Activated CD4-positive, CD25-positive, alpha-beta regulatory T cell treated with anti-CD3 and anti-CD28 coated beads, Interleukin-2, amount 50 U/mL, for 24 hours (primary cell): Measurements from ENCODE around the gene RAB1B.

ENCODE experiments used
- ATAC-seq, 2 donors: fragments of 150-1000 bp; cut with Tn5 transposase; one replicate each; pipeline ENCODE4 v1.10.0; 2021; ENCODE audit warnings: mild to moderate bottlenecking in 1 of 2, moderate library complexity in 1 of 2

Gene RAB1B

DNA sequence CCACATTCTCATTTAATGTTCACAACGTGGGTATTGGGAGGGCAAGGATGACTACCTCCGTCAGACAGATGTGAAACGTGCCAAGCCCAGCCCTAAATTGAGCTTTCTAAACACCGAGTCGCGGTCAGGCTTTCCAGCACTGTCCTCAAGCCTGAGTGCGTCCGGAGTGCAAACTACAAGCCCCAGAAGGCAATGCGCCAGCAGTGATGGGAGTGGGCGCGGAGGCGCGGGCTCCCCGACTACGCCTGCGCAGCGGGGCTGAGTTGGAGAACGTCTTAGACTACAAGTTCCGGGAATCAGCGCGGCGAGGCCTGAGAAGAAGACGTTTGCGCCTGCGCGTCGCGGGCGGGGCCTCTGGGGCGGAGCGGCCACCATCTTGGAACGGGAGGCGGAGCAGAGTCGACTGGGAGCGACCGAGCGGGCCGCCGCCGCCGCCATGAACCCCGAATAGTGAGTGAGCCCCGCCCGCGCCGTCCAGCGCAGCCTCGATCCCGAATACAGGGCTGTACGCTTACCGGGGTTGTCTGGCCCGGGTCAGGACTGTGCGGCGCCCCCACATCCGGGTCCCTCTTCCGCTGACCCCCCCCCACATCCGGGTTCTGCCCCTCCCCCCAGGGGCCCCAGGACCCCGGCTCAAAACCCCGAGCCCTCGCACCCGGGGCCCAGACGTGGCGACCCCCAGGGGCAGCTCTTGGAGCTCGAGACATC, at the start of gene RAB1B:
Gene RAB1B (plus strand): TSS at position 396 of the 708 bp plus-strand sequence. CDS start 41 bp downstream, at position 437.
- peak; percentile 89 to 91 for ATAC-seq

DNA sequence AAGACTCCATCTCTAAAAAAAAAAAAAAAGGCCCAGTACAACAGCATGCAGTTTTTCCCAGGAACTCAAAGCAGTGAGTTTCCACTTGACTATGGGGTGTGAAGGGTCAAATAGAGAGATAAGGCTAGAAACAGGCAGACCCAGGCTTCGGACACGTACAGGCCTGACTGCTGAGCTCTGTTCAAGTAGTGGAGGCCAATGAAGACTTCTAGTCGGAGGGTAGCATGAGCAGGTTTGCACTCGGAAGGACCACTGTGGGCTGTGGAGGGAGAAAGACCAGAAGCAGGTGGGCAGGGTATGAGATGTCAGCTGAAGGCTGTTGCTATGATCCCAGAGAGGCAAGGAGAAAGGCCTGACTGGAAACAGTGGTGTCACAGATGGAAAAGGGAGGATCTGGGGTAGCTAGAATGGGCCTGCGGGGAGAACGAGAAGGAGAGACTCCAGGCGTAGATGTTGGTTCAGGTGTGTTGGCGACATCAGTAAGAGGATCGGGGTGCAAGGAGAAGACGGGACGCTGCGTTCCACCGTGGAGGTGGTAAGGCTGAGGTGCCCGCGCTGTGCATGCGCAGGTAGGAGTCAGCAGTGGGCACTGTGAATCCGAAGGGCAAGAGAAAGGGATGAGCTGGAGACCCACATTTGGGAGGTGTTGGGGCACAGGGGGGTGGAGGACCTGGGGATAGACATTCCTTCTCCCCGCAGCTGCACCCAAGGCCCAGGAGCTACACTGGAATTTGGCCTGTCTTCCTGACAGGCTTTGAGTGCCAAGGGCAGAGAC, 49.4 kb upstream of the RAB1B start:
- ATAC-seq = no peak

DNA sequence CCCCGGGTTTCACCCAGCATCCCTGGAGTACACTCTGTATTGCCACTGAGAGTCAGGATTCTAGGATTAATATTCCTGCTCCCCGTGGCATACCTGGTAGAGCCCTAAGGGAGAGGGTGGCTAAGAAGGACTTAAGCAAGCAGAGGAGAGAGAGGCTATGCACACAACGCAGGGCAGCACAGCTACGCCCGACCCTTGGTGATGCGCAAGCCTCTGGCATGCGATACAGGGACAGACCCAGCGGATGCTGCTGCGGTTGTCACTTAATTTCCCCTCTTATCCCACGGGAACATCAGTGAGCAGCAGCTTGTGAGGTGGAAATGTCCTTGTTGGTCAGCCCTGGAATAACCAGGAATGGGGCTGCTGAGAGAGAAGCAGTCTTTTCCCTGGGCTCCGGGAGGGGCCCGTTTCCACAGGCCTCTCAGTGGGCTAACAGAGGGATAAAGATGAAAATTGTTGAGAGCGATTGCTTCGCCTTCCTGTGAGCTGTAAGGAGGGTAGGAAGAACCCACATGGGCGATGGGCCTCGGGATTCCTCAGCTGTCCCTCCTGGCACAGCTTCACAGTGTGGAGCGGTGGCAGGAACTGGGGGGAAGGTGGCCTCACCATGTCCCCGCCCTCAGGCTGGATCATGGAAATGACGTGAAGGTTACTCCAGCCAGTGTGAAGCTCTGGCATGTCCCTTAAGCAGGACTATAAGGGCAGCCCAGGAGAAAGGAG, 48.4 kb upstream of the RAB1B start:
- ATAC-seq = no peak

DNA sequence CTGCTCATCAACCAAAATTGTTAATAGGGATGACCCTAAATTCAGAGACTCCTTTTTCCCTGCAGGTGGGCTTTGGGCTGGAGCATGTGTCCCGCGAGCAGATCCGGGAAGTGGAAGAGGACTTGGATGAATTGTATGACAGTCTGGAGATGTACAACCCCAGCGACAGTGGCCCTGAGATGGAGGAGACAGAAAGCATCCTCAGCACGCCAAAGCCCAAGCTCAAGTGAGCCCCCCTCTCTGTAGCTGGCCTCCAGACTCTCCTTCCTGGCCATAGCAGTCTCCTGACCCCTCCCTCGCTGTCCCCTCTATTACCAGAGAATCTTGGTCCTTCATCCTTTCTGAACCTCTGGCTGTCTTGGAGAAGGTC, 47.9 kb upstream of the RAB1B start:
- ATAC-seq = no peak

DNA sequence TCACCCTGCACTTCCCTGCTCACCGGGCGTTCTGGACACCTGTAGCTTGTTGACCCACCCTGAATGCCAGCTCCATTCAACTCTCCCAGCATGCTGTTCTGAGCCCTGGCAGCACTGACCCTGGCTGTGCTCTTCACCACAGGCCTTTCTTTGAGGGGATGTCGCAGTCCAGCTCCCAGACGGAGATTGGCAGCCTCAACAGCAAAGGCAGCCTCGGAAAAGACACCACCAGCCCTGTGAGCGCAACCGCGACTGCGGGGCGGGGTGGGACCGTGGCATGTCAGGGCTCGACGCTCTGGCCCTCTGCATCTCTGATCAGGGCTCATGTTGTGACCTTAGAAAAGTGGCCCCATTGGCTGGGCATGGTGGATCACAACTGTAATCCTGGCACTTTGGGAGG, 47.4 kb upstream of the RAB1B start:
- no peak for ATAC-seq

DNA sequence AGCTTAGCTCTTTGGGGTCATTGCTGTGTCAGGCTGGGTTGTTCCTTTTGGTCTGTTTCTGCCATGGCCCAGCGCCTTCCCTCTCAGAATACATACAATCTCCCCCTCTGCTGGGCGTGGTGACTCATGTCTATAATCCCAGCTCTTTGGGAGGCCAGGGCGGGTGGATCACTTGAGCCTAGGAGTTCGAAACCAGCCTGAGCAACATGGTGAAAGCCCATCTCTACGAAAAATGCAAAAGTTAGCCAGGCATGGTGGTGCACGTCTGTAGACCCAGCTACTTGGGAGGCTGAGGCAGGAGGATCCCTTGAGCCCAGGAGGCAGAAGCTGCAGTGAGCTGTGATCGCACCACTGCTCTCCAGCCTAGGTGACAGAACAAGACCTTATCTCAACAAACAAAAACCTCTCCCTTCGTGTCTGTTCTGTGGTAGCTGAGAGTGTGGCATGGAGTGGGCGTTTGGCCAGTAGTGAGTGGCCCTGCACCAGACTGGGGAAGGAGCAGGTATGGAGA, 46.7 kb upstream of the RAB1B start:
- peak in 1 of 2 donors; percentile 2 for ATAC-seq

DNA sequence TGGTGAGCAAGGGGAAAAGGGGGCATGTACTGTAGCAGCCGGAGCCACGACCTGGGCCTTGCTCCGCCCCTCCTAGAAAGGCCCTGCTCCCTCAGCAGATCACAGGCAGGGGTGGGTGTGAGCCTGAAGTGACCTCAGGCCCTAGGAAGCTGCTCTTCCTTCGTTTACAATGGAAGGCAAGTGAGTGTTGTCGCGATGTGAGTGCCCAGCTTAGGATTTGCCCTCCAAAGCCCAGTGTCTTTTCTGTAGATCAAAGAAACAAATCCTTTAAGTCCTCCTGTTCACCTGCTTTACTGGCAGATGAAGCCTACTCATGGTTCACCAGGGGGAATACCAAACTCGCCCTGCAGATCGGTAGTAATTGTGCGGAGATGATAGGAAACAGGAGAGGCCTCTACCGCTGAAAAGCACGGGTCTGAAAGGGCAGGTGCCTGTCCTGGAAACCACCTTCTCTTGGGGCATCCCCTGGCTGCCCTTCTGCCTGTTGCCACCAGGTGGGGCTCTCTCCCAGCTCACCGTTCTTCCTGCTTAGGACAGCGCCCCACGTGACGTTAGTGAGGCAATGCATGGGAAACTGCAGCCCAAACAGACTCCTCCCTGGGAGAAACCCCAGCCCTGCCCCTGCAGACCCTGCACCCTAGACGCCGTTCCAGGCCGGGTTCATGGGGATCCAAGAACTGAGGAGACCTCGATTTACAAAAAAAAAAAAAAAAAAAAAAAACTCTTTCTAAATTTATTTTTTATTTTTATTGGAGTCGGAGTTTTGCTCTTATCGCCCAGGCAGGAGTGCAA, 45.9 kb upstream of the RAB1B start:
- peak; percentile 97 to 98 for ATAC-seq

DNA sequence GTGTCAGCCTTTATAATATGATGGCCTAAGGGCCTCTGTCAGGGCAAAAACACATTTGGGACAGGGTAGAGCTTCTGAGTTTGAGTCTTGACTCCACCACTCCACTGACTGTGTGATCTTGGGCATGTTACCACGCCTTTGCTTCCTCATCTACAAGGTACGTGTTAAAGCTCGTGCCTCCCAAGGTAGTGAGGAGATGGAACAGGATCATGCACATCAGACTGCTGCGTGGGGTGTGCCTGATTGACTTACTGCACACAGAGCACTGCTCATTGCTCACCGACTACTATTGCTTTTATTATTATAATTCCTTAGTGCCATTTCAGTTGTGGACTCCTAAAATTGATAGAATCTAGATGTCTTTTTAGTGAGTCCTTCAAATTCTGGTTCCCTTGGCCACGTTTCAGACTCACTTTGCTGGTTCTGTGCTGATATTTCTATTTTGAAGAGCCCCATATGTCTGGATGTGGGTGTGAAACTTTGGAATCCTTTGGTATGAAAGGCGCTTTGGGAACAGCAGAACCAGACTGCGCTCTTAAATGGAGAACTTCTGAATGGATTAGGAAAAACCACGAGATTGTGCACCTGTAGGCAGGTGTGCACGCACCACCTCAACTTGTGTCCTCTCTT, 44.1 kb upstream of the RAB1B start:
- no peak for ATAC-seq

DNA sequence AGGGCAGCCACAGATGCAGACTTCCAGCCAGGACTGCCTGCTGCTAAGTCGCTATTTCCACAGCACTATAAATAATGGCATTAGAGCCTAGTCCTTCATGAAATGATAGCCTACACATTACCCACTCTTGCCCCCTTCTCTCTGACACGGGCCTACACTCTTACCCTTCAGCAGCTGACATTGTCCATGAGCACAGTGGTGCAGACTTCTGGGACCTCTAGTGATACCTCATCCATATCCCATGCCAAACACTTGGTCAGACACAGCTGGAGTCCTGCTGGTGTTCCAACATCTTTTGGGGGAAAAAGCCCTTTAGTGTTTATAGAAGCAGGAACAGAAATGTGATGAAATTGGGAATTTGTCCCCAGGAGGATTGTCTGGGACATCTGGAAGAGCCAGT, 43.4 kb upstream of the RAB1B start:
- ATAC-seq = no peak

DNA sequence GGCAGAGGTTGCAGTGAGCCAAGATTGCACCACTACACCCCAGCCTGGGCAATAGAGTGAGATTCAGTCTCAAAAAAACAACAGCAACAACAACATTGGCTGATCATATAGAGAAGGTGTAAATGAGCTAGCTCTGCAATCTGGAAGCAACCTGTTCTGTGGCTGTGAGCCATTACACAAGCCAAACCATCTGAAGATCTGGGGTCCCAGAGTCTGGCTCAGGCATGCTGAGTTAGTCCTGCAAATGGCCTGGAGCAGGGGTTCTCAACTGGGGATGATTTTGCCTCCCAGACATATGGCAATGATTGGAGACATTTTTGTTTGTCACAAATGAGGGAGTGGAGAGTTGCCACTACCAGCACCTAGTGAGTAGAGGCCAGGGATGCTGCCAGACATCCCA, 42.3 kb upstream of the RAB1B start:
- ATAC-seq = no peak

DNA sequence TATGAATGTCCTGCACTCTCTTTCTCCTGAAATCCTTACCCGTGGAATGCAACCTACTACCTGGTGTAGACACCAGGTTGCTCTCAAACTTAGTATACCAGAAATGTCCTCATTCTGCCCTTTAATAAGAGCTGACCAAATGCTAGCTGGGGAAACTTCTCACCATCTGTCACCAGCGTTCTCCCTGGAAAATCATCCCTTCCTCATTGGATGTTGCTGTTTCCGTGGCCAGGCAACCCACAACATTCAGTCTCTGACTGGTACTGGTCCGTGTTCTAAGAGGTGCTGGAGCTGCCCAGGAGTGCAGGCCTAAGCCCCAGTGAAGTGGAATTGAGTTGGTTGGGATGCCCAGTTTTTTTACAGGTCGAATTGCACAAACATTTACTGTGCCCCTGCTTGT, 40.7 kb upstream of the RAB1B start:
- no peak for ATAC-seq

DNA sequence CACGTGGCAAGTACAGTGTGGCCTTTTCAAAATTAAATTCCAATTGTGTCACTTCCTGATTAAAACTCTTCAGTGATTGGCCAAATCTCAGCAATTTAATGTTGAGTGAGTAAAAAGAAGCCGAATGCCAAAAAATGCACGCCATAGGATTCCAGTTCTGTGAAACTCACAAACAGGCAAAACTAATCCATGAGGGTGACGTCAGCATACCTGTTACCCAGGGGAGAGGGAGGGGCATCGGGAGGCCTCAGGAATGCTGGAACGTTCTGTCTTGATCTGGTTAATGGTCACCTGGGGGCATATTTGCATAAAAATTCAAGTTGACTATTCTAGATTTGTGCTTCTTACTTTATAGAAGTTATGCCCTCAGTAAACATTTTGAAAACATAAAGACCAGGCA, 39.9 kb upstream of the RAB1B start:
- ATAC-seq = no peak

DNA sequence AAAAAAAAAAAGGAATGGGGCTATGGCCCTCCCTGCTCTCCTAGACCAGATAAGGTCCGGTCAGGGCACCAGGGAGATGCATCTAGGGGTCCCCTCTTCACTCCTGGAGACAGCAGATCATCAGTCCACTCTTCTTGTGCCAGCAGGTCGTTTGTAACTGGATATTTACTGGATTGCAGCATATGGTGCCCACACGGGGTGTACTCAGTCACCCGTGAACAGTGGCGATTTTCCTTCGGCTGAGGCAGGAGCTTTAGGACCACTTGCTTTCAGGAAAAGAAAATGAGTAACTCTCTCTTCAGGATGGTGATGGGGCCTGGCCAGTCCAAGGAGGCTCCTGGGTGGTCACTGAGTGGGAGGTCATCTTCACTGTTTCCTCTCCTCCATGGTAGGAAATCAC, 38.3 kb upstream of the RAB1B start:
- no peak for ATAC-seq

DNA sequence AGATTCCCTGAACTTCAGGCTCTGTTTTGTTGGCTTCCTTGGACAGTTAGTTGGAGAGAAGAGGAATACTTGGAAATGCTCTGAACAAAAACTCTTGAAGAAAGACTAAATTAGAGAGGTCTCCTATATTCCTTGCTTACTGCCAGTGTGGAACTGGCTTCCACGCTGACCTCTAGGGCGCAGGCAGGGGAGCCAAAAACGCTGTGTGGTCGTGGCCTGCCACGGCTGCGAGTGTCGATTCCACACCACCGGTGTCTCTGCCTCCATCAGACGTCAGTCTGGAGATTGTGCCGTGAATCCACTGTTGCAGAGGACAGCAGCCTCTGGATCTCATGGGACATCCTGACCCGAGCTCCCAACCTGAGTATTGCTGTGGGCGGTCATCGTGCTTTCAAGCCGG, 37.5 kb upstream of the RAB1B start:
- no peak for ATAC-seq

DNA sequence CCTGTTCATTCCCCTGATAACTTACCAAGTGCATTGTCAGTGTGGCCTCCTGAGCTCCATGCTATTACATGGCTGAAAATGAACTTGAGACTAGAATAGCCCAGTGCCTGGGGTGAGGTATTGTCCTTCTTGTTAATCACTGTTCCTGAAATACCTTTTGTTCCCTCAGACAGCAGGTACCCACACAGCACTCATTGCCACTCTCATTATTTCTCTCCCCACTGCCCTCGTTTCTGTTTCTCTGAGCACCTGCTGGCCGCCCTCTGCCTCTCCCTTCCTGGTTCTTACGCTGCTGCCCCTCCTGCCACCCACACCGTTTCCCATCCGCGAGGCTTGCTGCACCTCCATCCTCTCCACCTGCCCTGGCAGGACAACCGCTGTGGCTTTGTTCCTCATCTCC, 36.9 kb upstream of the RAB1B start:
- no peak for ATAC-seq

DNA sequence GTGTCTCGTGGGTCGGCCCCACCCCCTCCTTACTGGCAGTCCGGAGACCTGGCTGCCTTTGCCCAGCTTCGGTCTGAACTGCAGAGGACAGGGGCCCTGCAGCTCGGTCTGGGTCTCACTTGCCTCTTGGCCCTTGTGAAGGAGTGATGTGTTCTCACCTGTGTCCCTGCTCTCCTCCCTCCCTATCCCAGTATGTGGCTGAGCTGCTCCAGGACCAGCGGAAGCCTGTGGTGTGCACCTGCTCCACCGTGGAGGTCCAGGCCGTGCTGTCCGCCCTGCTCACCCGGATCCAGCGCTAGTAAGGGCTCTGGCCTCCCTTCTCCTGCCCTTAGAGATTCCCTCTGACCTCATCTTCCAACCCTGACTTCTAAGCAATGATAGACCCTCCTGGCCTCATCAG, 35.7 kb upstream of the RAB1B start:
- ATAC-seq = no peak

DNA sequence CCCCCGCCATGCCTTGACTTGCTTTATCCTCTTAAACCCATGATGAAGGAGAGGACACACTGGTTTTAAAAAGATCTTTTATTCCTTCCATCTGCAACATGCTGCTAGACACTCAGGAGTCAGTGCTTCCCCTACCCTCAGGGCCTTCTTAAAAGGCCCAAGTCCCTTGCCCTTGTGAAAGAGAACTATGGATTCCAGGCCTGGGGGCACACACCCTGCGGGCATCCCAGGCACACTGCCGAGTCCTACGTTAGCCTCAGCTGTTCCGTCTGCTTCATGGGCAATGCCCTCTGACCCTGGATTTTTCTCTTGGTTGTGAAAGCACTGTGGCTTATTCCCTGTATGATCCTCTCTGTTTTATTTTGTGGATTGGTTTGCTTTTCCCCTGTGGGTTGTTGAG, 35.1 kb upstream of the RAB1B start:
- no peak for ATAC-seq

DNA sequence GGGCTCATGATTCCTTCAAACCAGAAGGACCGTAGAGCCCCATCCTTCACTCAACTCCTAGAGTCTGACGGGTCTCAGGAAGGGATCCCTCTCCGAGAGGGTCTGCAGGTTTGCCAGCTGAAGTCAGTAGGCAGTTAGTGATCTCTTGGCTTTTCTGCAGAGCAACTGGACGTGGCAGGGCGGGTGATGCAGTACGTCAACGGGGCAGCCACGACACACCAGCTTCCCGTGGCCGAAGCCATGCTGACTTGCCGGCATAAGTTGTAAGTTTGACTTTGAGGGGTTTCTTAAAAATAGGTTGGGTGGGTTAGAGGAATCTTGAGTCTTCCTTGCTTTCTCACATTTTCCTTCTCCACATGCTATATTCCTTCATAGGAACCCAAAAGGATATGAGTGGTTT, 33.3 kb upstream of the RAB1B start:
- ATAC-seq = no peak

DNA sequence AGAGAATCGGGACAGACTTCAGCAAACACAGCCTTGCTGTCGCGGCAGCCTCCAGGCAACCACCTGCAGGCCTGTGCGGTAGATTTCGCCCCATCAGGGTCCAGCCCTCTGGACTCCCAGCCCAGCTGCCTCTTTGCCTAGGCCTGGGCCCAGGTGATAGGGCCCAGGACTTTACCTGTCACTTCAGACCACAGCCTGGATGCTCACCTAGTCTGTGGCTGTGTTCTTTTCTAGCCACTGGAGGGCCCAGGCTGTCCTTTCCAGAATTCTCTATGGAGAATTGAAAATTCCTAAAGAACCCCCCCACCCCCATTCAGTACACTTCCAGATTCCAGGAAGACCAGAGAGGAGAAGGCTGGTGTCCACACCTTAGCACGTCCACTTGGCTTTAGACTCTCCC, 30.6 kb upstream of the RAB1B start:
- ATAC-seq = no peak

DNA sequence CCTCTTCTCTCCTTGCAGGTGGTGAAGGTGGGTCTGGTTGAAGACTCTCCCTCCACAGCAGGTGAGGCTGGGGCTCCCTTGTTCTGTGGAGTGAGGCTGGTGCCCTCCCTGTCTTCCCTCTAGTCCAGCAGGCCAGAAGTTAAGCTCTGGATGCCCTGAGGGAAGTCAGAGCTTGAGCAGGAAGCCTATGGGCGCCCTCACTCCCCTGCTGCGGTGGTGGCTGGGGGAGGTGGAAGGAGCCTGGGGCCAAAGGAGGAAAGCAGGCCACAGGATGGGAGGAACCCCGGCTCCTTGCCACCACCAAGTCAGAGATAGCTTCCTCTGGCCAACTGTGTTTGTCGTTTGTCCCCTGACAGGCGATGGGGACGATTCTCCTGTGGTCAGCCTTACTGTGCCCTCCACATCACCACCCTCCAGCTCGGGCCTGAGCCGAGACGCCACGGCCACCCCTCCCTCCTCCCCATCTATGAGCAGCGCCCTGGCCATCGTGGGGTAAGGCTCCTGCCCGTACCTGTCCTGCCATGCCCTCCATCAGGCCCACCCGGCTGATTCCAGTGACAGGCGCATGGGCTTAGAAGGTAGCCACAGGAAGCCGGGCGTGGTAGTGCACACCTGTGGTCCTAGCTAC, 29.5 kb upstream of the RAB1B start:
- ATAC-seq = no peak

DNA sequence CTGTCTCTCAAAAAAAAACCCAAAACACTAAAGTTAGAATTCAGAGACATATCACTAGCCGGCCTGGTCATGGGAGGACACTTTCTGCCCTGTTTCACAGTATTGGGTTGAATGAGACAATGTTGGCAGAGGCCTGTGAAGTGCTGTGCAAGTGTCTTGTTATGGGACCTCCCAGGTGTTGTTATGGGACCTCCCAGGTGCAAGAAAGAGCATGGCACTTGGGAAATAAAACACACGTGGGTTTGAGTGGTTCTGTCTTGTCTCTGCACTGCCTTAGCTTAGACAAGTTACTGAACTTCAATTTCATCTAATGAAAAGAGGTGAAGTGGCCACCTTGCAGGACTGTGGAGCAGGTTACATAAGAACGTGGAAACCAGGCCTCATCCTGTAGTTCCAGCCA, 28.9 kb upstream of the RAB1B start:
- ATAC-seq = no peak
